OCI-LY3 (cell line): ENCODE measurements around the gene OSCAR.

ENCODE experiments used
- H2AFZ ChIP-seq: fragments of 200-600, 300-600 bp; shearing (Covaris generic); 2 replicates; pipeline ENCODE4 v1.6.0; 2014; ENCODE audit warnings: antibody characterized with exemption, low read depth, low read length
- H3K27ac ChIP-seq: fragments of 200-600, 300-600 bp; sonication (generic); 2 replicates; pipeline ENCODE4 v1.5.1; 2014; ENCODE audit warnings: mild to moderate bottlenecking, low read length, moderate library complexity, mixed read lengths
- H3K27me3 ChIP-seq: fragments of 200-600, 300-600 bp; sonication (generic); 2 replicates; pipeline ENCODE4 v1.6.1; 2014; ENCODE audit warnings: low read depth, low read length, mixed read lengths
- H3K36me3 ChIP-seq: fragments of 200-600, 300-600 bp; sonication (generic); replicated peaks from 2 replicates; pipeline ENCODE3; 2014; ENCODE audit warnings: low read depth, low read length, mixed read lengths
- H3K4me1 ChIP-seq: fragments of 300-600, 200-600 bp; sonication (generic); 2 replicates; pipeline ENCODE4 v1.6.1; 2014; ENCODE audit warnings: low read length, mixed read lengths
- H3K4me2 ChIP-seq: fragments of 200-600, 300-600 bp; sonication (generic); 2 replicates; pipeline ENCODE4 v1.6.1; 2014; ENCODE audit warnings: low read length, mixed read lengths
- H3K4me3 ChIP-seq: fragments of 300-600, 200-600 bp; sonication (generic); 2 replicates; pipeline ENCODE4 v1.5.1; 2014; ENCODE audit warnings: antibody characterized with exemption, mild to moderate bottlenecking, low read length, moderate library complexity
- H3K79me2 ChIP-seq: fragments of 300-600, 200-600 bp; shearing (Covaris generic); 2 replicates; pipeline ENCODE4 v1.6.1; 2014; ENCODE audit warnings: mild to moderate bottlenecking, low read length, mixed read lengths
- H3K9ac ChIP-seq: fragments of 300-600, 200-600 bp; shearing (Covaris generic); 2 replicates; pipeline ENCODE4 v1.6.0; 2014; ENCODE audit warnings: mild to moderate bottlenecking, low read length, moderate library complexity
- H3K9me3 ChIP-seq: fragments of 200-600, 300-600 bp; shearing (Covaris generic); 2 replicates; pipeline ENCODE4 v1.6.1; 2014; ENCODE audit warnings: low read length, mixed read lengths; ENCODE audit not compliant: insufficient read depth
- H4K20me1 ChIP-seq: fragments of 200-600, 300-600 bp; sonication (generic); 2 replicates; pipeline ENCODE4 v1.6.1; 2016; ENCODE audit warnings: low read length, mixed read lengths; ENCODE audit not compliant: insufficient read depth
- CTCF ChIP-seq: fragments of 200-600, 300-600 bp; sonication (generic); IDR thresholded peaks from 2 replicates; pipeline ENCODE4 v1.5.1; 2014; ENCODE audit warnings: antibody characterized with exemption, low read length, low read depth
- EZH2phosphoT487 ChIP-seq: fragments of 200-600 bp; shearing (Covaris generic); IDR thresholded peaks from 2 replicates; pipeline ENCODE4 v1.6.1; 2018; ENCODE audit warnings: antibody characterized with exemption, mixed run types, low read depth

OSCAR gene

GRCh38 chr19:54074851-54075250 is 25.8 kb downstream of the OSCAR start:
- Histone ChIP-seq H3K9ac (no peak overlapping the region), H3K4me2 (no peak overlapping the region), H3K27me3 (no peaks in the 10 kb centered on the region), H3K36me3 (no peaks in the 10 kb centered on the region), H3K9me3 (no peaks in the 10 kb centered on the region), H3K4me3 (no peak overlapping the region), H4K20me1 (no peaks in the 10 kb centered on the region), H3K4me1 (no peaks in the 10 kb centered on the region), H2AFZ (no peak overlapping the region), H3K27ac (no peak overlapping the region), H3K79me2 (no peaks in the 10 kb centered on the region)
- TF ChIP-seq EZH2phosphoT487: no peak
- TF ChIP-seq CTCF: no peak

GRCh38 chr19:54073829-54074228 is 26.8 kb downstream of the OSCAR start:
- TF ChIP-seq EZH2phosphoT487 (no peak), CTCF (no peak)
- no peak overlapping the region for H2AFZ ChIP-seq
- H3K27me3 ChIP-seq: no peaks in the 10 kb centered on the region
- H3K36me3 ChIP-seq: no peaks in the 10 kb centered on the region
- H4K20me1 ChIP-seq: no peaks in the 10 kb centered on the region
- no peaks in the 10 kb centered on the region for H3K79me2 ChIP-seq
- no peaks in the 10 kb centered on the region; the same call in 1 of the 2 replicates for H3K9me3 ChIP-seq
- H3K4me3 ChIP-seq: no peak overlapping the region
- no peaks in the 10 kb centered on the region for H3K4me1 ChIP-seq
- H3K4me2 ChIP-seq: no peak overlapping the region
- H3K27ac ChIP-seq: no peak overlapping the region
- no peak overlapping the region for H3K9ac ChIP-seq

GRCh38 chr19:54069470-54069869 is 31.1 kb downstream of the OSCAR start:
- Histone ChIP-seq H4K20me1 (no peaks in the 10 kb centered on the region), H3K4me2 (no peak overlapping the region), H2AFZ (no peak overlapping the region), H3K4me1 (no peaks in the 10 kb centered on the region), H3K27ac (no peak overlapping the region), H3K4me3 (no peak overlapping the region), H3K36me3 (no peaks in the 10 kb centered on the region), H3K79me2 (no peaks in the 10 kb centered on the region), H3K27me3 (no peaks in the 10 kb centered on the region), H3K9me3 (no peaks in the 10 kb centered on the region; the same call in 1 of the 2 replicates), H3K9ac (no peak overlapping the region)
- TF ChIP-seq CTCF (no peak), EZH2phosphoT487 (no peak)

GRCh38 chr19:54063350-54064116 is 37.1 kb downstream of the OSCAR start, which contains the start of gene VSTM1:
Gene VSTM1, minus strand, starts transcription at chr19:54063897. Its CDS starts 120 bp downstream, at chr19:54063777.
- no peak within 1 kb of the TSS for H3K4me2 ChIP-seq
- no peak within 1 kb of the TSS for H2AFZ ChIP-seq
- H3K4me3 ChIP-seq: no peak within 1 kb of the TSS
- H3K27me3 ChIP-seq: no peaks in the 10 kb centered on the region
- TF ChIP-seq CTCF: no peak
- TF ChIP-seq EZH2phosphoT487: no peak
- no peaks in the 10 kb centered on the region for H4K20me1 ChIP-seq
- H3K36me3 ChIP-seq: no peaks in the 10 kb centered on the region
- H3K27ac ChIP-seq: no peak within 1 kb of the TSS
- no peak within 1 kb of the TSS for H3K9ac ChIP-seq
- H3K4me1 ChIP-seq: no peaks in the 10 kb centered on the region
- H3K9me3 ChIP-seq: no peaks in the 10 kb centered on the region; the same call in 1 of the 2 replicates
- no peaks in the 10 kb centered on the region for H3K79me2 ChIP-seq
